HepG2 (cell line): Measurements from ENCODE around the gene ZFPL1. TPM values are rescaled to one million over a fixed set of nuclear protein-coding genes. Genes with fewer than 3 reads are reported as not detected.

Source experiments
- ATF4 ChIP-seq, 2 experiments: fragments of 450-650 bp in 1 of 2; sonication (generic) in 1 of 2; formaldehyde crosslinking; IDR thresholded peaks; 2 replicates each; pipeline versions ENCODE4 v1.5.0 to v1.8.0; 2020 to 2022; ENCODE audit warnings: mild to moderate bottlenecking in 1 of 2, missing genetic modification reagents in 1 of 2
- ATF5 ChIP-seq: sonication (generic); formaldehyde crosslinking; IDR thresholded peaks from 2 replicates; pipeline ENCODE4 v1.4.0; 2020; ENCODE audit warnings: mild to moderate bottlenecking, low read depth, missing genetic modification reagents
- CCAR2 ChIP-seq: fragments of 200-400 bp; formaldehyde crosslinking; optimal IDR thresholded peaks from 2 replicates; pipeline ENCODE3; 2018; ENCODE audit warnings: low read depth, mild to moderate bottlenecking, low read length, moderate library complexity
- DR1 ChIP-seq: sonication (generic); formaldehyde crosslinking; IDR thresholded peaks from 2 replicates; pipeline ENCODE4 v1.8.0; 2021; ENCODE audit warnings: mild to moderate bottlenecking, missing genetic modification reagents, inconsistent platforms
- EP300 ChIP-seq, 3 experiments: sonication (generic) in 1 of 3; formaldehyde crosslinking in 1 of 3; IDR thresholded peaks; 2 replicates each; pipeline versions ENCODE4 v1.5.1 to v1.6.1; 2011 to 2020; ENCODE audit warnings: low read depth in 2 of 3, low read length in 2 of 3, borderline replicate concordance in 1 of 3, improper control_type of control experiment in 1 of 3, mild to moderate bottlenecking in 1 of 3, missing genetic modification reagents in 1 of 3, moderate library complexity in 1 of 3
- JUN ChIP-seq: sonication (generic); formaldehyde crosslinking; IDR thresholded peaks from 2 replicates; pipeline ENCODE4 v1.4.0; 2020; ENCODE audit warnings: mild to moderate bottlenecking, missing genetic modification reagents
- KAT2B ChIP-seq: fragments of 150-350 bp; IDR thresholded peaks from 2 replicates; pipeline ENCODE4 v1.6.1; 2014; ENCODE audit warnings: low read depth, low read length, borderline replicate concordance
- MEIS2 ChIP-seq: sonication (generic); formaldehyde crosslinking; IDR thresholded peaks from 2 replicates; pipeline ENCODE4 v1.9.0; 2021; ENCODE audit warnings: mild to moderate bottlenecking, missing genetic modification reagents
- NCOA5 ChIP-seq: sonication (generic); formaldehyde crosslinking; IDR thresholded peaks from 2 replicates; pipeline ENCODE4 v1.4.0; 2020; ENCODE audit warnings: missing genetic modification reagents
- PRMT3 ChIP-seq: sonication (generic); formaldehyde crosslinking; IDR thresholded peaks from 2 replicates; pipeline ENCODE4 v1.8.1; 2022; ENCODE audit warnings: low read depth, mild to moderate bottlenecking, moderate library complexity, missing genetic modification reagents, borderline replicate concordance
- PRPF4 ChIP-seq: fragments of 200-400 bp; formaldehyde crosslinking; IDR thresholded peaks from 2 replicates; pipeline ENCODE4 v1.6.1; 2016; ENCODE audit warnings: low read length, low read depth; ENCODE audit not compliant: poor library complexity, severe bottlenecking
- SIN3B ChIP-seq: fragments of 150-350 bp; IDR thresholded peaks from 2 replicates; pipeline ENCODE4 v1.6.1; 2014; ENCODE audit warnings: low read length
- SOX6 ChIP-seq, 2 experiments: fragments of 450-650 bp in 1 of 2; sonication (generic) in 1 of 2; formaldehyde crosslinking in 1 of 2; IDR thresholded peaks; 2 replicates each; pipeline versions ENCODE4 v1.4.0 to v1.6.1; 2017 to 2020; ENCODE audit warnings: antibody characterized with exemption in 1 of 2, mild to moderate bottlenecking in 1 of 2, missing genetic modification reagents in 1 of 2
- TEAD3 ChIP-seq: optimal IDR thresholded peaks from 2 replicates; pipeline ENCODE3; 2016; ENCODE audit warnings: borderline replicate concordance
- TGIF2 ChIP-seq: IDR thresholded peaks from 2 replicates; pipeline ENCODE4 v1.6.1; 2016; ENCODE audit warnings: control low read depth, missing compliant biosample characterization
- TOPORS ChIP-seq: sonication (generic); formaldehyde crosslinking; IDR thresholded peaks from 2 replicates; pipeline ENCODE4 v1.8.0; 2023; ENCODE audit warnings: mild to moderate bottlenecking, missing genetic modification reagents
- UBTF ChIP-seq: sonication (generic); formaldehyde crosslinking; IDR thresholded peaks from 2 replicates; pipeline ENCODE4 v1.4.0; 2020; ENCODE audit warnings: mild to moderate bottlenecking, missing genetic modification reagents
- ZNF17 ChIP-seq: sonication (generic); formaldehyde crosslinking; IDR thresholded peaks from 2 replicates; pipeline ENCODE4 v1.5.0; 2020; ENCODE audit warnings: mild to moderate bottlenecking, missing genetic modification reagents
- ZNF256 ChIP-seq: sonication (generic); formaldehyde crosslinking; conservative IDR thresholded peaks from 2 replicates; pipeline ENCODE4 v1.4.0; 2020; ENCODE audit warnings: missing genetic modification reagents
- ZNF260 ChIP-seq: sonication (generic); formaldehyde crosslinking; IDR thresholded peaks from 2 replicates; pipeline ENCODE4 v1.4.0; 2020; ENCODE audit warnings: missing genetic modification reagents, low read depth, mild to moderate bottlenecking, borderline replicate concordance
- ZNF264 ChIP-seq: sonication (generic); formaldehyde crosslinking; IDR thresholded peaks from 2 replicates; pipeline ENCODE4 v1.4.0; 2020; ENCODE audit warnings: missing genetic modification reagents
- ZNF280B ChIP-seq: sonication (generic); formaldehyde crosslinking; IDR thresholded peaks from 2 replicates; pipeline ENCODE4 v1.5.0; 2020; ENCODE audit warnings: missing genetic modification reagents, mild to moderate bottlenecking, borderline replicate concordance
- ZNF567 ChIP-seq: sonication (generic); formaldehyde crosslinking; IDR thresholded peaks from 2 replicates; pipeline ENCODE4 v1.8.1; 2023; ENCODE audit warnings: mild to moderate bottlenecking, missing genetic modification reagents, borderline replicate concordance
- polyA plus RNA-seq, 8 experiments: library from polyadenylated mRNA; depleted of rRNA in 3 of 8; stranded (reverse) in 7 of 8; unstranded in 1 of 8; fragments of >200 nt; fragmentation: Illumina TruSeq in 4 of 8; extraction: Trizol in 4 of 8; gene quantifications; 2 replicates each; pipeline versions ENCODE4 v1.2.1 to v1.2.3, GENCODE V29; 2011 to 2016; ENCODE audit warnings: low read depth in 4 of 8, missing spikeins in 1 of 8, mixed read lengths in 1 of 8; ENCODE audit not compliant: insufficient read depth in 1 of 8
- total RNA-seq, 5 experiments: library from RNA; depleted of rRNA; stranded (reverse); fragments of >200 nt; fragmentation: Illumina TruSeq; extraction: Trizol; gene quantifications; 2 replicates each; pipeline ENCODE4 v1.2.3, GENCODE V29; 2016; ENCODE audit warnings: low read depth in 1 of 5

Gene ZFPL1
- total and polyA plus RNA-seq, 2 of the 13 experiments (the other 11 are each of a cell fraction or from before 2014, with no cell fraction given): 32.2 to 56.0 TPM

GRCh38 chr11:65083834-65084597, at the start of gene ZFPL1, which contains the start of gene CDCA5 (continued):
- no peak for TF ChIP-seq KAT2B
- TF ChIP-seq CCAR2: no peak
- no peak for TF ChIP-seq JUN (CRISPR knock-in tag)
- no peak for TF ChIP-seq ZNF280B (CRISPR knock-in tag)
- TF ChIP-seq EP300 (IDR thresholded peaks at IDR 0.05; ENCODE audit: low read depth in 2 of 2, low read length in 2 of 2): 0 out of 4 replicates have a peak, but pooled peaks of 1 of the 2 experiments have one; percentile 40
- peak; percentile 43; the same call in 1 of the 2 replicates for TF ChIP-seq EP300 (CRISPR knock-in tag; IDR thresholded peaks at IDR 0.05; ENCODE audit: borderline replicate concordance)
- peak; percentile 81; the same call in 1 of the 2 replicates for TF ChIP-seq ZNF567 (CRISPR knock-in tag)
- peak; percentile 68 for TF ChIP-seq UBTF (CRISPR knock-in tag)
- TF ChIP-seq TEAD3 (CRISPR knock-in tag): peak; percentile 75
- peak; percentile 70; the same call in 1 of the 2 replicates for TF ChIP-seq DR1 (CRISPR knock-in tag)
- no peak for TF ChIP-seq SOX6 (IDR thresholded peaks at IDR 0.05)
- TF ChIP-seq SOX6 (CRISPR knock-in tag; IDR thresholded peaks at IDR 0.05): 0 out of 2 replicates have a peak, but pooled peaks have one; percentile 40
- TF ChIP-seq ZNF260 (CRISPR knock-in tag): no peak
- TF ChIP-seq ATF5 (CRISPR knock-in tag): no peak
- TF ChIP-seq TGIF2: peak; percentile 95
- 0 out of 2 replicates have a peak, but pooled peaks have one; percentile 75 for TF ChIP-seq PRMT3 (CRISPR knock-in tag)
- TF ChIP-seq ATF4 (CRISPR knock-in tag; IDR thresholded peaks at IDR 0.05): peak in 1 of 2 experiments; percentile 80; a peak in 2 of 4 replicates
- TF ChIP-seq TOPORS: peak; percentile 76
- TF ChIP-seq MEIS2 (CRISPR knock-in tag): no peak; the same call in 1 of the 2 replicates
- TF ChIP-seq NCOA5 (CRISPR knock-in tag): no peak
- TF ChIP-seq ZNF256 (CRISPR knock-in tag): no peak
- no peak for TF ChIP-seq ZNF17 (CRISPR knock-in tag)
- TF ChIP-seq PRPF4: no peak
- TF ChIP-seq SIN3B: peak; percentile 100
- no peak for TF ChIP-seq ZNF264 (CRISPR knock-in tag)
